ENCODE measurements around the gene DCDC2.
"Not testable (repeated sequence)": the region's sequence is repeated elsewhere in the genome, so short reads cannot be mapped to it uniquely, and the experiment has no call there.

The DCDC2 gene

DNA sequence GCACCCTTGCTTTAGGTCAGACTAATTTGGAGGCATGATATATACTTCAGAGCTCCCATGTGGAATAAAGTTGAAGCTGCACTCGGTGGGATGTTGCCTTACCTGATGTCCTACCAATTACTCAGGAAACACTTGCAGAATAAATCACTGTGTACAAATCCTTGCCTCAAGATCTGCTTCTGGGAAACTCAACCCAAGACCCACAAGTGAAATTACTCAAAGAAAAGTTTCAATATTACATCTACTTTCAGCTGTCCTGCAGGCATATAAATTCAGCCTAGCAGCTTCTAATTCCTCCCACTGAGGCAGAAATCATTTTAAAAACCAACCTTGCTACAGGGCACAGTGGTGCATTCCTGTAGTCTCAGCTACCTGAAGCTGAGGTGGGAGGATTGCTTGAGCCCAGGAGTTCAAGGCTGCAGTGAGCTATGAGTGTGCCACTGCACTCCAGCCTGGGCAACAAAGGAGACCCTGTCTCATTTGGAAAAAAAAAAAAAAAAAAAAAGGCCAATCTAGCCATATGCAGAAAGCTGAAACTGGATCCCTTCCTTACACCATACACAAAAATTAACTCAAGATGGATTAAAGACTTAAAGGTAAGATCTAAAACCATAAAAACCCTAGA, 20.7 kb upstream of the DCDC2 start:
- FAIRE-seq, result no peak

DNA sequence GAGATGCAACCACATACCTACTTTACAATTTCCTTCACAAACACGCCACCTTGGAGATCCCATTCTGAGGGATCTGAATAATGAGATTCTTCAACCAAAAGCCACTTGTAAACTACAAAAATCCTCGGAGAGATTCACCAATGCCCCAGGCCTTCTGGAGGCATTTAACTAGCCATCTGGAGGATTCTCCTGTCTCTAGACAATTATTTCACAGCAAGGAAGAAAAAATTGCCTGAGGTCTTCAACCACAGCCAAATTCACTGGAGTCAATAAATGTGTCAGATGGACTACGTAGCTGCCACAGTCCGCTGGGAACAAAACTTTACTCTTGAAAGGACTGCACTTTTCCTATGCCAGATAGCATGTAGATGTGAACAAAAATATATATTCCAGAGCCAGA, 19.0 kb upstream of the DCDC2 start:
- FAIRE-seq, result no peak

DNA sequence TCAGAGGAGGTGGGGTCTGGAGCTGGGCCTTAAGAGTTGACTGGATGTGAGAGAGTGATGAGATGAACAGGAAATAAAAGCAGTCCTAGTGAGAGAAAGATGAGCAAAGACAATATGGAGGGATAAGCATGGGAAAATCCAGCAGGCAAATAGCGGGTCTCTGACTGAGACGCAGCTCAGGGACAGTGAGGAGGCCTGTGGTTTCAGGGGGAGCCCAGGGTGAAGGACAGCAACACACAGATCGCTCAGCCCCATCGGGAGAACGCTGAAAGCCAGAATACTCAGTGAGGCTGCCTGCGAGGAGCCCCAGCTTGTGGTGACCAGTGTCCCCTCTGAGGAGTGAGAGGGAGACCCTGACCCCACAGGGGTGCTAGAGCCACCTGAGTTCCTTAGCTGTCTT, 16.8 kb upstream of the DCDC2 start:
- no peak for FAIRE-seq

DNA sequence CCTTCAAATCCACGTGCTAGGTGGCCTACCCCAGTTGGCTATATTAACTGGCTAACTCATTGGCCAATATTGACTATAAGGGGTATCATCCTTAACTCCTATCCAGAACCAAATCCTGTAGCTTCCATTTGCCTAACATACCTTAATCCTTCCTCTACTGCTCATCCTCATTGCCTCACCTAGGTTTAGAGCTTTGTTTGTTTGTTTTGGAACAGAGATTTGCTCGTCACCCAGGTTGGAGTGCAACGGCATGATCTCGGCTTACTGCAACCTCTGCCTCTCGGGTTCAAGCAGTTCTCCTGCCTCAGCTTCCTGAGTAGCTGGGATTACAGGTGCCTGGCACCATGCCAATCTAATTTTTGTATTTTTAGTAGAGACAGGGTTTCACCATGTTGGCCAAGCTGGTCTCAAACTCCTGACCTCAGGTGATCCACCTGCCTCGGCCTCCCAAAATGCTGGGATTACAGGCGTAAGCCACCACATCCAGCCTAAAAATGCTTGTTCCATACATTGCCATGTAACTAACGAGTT, 7.3 kb upstream of the DCDC2 start:
- not testable (repeated sequence) for FAIRE-seq

DNA sequence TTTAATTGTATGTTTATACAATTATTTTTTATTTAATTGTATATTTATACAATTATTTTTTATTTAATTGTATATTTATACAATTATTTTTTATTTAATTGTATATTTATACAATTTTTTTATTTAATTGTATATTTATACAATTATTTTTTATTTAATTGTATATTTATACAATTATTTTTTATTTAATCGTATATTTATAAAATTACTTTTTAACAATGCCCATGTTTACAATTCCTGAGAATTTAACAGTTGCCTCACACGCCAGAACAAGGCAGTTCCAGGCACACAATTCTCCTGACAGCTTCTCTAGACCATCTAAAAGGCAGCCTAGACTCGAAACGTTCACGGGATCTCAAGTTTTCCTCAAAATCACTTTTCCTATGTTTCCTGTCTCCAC, 4.5 kb upstream of the DCDC2 start:
- peak; percentile 100 for FAIRE-seq

DNA sequence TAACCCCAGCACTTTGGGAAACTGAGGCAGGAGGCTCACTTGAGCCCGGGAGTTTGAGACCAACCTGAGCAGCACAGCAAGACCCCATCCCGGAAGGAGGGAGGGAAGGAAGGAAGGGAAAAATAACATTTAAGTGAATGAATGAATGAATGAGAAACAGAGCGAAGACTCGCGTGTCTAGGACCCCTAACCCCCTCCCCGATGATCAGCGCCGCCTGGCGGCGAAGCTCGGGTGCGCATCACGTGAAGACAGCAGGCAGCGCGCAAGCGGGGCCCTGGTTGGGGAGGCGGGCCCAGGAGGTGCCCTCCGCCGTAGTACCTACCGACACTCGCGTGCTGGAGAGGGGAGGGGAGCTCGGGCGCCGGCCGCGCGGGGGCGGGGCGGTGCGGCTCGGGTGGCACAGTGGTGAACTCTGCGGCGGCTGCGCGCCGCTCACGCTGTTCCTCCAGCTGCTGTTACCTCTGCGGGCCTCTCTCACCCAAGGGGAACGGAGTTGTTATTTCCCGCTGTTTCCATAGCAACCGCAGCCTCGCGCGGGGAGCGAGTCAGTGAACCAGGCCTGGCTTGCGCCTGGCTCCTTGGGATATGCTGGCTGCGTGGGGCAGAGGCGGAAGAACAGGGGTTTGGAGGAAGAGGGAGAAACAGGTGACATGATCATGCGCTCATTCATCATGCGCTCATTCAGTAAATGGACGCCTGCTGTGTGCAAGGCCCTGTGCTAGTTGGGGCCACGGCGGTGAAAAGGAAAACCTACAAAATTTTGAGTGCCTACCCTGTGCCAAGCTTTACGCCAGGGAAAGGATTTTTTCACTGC, 2.0 kb upstream of the DCDC2 start:
- FAIRE-seq, result no peak

DNA sequence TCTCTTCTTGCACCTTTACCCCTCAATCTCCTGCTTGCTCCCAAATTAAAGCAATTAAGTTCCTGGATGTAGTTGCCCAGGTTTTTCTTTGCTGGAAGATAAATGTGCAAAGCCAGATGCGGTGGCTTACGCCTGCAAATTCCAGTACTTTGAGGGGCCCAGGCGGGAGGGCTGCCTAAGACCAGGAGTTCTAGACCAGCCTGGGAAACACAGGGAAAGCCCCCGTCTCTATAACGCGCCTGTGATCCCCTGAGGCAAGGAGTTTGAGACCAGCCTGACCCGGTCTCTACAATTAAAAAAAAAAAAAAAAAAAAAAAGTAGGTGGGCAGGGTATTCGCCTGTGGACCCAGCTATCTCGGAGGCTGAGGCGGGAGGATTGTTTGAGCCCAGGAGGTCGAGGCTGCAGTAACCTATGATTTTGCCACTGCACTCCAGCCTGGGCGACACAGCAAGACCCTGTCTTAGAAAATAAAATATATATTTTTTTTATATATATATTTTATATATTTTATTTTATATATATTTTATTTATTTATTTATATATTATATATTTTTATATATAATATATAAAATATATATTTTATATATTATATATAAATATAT, 461 bp upstream of the DCDC2 start:
- FAIRE-seq, result no peak

DNA sequence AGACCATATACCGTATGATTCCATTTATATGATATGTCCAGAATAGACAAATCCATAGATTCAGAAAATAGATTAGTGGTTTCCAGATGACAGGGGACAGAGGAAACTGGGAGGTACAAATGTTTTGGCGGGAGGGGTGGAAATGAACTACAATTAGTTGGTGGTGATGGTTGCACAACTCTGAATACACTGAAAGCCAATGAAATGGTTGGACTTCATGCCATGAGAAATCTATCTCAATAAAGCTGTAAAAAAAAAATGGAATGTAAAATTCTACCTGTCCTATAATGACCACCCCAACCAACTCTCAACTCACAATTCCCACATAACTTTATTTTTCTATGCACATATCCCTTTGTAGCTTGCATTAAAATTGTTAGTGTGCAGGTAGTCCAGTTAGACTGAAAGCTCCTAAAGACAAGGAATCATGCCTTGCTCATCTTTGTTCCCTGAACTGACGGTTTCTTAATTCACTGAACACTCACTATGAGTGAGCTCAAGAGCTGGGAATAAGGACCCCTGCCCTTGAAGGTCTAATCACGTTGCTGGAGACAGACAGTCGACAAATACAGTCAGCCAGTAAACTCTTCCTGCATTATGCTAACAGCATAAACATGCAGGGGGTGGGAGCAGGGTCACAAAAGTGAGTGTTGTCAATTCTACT, 1.4 kb downstream of the DCDC2 start:
- FAIRE-seq, result no peak

DNA sequence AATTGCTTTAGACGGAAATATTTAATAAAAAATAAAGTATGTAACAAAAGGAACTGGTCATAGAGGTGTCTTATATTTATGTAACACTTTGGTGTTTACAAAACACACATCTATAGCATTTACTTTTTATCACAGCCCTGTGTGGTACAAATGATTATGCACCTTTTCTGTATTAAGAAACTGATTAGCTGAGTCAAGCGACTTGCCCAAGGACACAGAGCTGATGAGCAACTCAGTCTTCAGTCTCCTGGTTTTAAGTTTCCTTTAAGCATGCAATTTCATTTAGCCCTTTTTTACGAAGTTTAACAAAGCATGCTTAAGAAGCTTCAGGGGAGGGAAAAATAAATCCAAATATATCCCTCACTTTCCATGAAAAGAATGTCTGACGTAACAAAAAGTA, 2.5 kb downstream of the DCDC2 start:
- FAIRE-seq, result no peak

DNA sequence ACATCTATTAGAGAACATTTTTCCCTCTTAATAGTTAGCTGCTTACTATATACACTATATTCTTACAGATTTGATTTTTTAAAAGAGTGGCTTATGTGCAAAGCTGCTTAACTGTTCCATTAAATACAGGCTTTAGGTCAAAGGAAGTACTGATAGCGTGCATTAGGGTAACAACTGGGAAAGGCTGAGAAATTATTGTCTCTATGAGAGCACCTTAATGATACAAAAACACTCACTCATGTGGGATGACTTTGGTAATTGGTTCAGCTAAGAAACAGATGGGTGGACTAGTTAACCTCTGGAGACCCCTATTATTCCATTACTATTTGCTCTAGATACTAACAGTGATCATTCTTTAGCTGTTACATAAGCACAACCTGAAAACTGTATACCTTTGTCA, 4.0 kb downstream of the DCDC2 start:
- no peak for FAIRE-seq

DNA sequence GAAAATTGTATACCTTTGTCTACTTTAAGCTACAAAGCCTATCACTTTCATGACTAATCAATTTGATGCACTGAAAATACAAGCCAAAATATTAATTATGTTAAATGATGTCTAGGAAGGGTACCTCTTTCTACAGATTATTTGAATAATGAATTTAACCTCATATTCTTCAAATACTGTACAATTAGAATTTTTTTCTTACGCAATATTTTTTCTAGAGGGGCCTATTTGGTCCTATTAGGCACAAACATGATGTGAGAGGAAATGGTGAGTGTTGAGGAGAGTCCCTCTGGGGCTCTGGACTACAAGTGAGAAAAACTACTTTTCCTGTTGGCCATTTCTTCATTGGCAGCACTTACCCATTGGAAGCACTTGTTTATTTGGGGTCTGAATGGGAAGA, 5.4 kb downstream of the DCDC2 start:
- FAIRE-seq, result no peak

DNA sequence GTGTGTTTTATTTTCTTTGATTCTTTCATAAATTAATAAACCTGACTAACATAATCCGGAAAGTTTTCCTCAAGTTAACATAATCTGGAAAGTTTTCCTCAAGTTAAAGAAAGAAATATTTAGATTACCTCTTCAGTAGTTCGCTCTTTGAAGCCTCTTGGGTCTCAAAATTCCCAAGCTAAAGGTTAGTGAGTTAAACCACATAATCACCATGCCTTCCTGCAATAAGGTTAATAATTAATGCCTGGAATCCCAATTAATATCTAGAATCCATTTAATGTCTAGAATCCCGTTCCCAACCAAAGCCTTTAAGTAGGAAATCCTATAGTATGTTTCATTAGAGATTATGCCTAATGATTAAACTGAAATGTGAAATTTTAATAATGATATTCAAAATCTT, 12.9 kb downstream of the DCDC2 start:
- no peak for FAIRE-seq

DNA sequence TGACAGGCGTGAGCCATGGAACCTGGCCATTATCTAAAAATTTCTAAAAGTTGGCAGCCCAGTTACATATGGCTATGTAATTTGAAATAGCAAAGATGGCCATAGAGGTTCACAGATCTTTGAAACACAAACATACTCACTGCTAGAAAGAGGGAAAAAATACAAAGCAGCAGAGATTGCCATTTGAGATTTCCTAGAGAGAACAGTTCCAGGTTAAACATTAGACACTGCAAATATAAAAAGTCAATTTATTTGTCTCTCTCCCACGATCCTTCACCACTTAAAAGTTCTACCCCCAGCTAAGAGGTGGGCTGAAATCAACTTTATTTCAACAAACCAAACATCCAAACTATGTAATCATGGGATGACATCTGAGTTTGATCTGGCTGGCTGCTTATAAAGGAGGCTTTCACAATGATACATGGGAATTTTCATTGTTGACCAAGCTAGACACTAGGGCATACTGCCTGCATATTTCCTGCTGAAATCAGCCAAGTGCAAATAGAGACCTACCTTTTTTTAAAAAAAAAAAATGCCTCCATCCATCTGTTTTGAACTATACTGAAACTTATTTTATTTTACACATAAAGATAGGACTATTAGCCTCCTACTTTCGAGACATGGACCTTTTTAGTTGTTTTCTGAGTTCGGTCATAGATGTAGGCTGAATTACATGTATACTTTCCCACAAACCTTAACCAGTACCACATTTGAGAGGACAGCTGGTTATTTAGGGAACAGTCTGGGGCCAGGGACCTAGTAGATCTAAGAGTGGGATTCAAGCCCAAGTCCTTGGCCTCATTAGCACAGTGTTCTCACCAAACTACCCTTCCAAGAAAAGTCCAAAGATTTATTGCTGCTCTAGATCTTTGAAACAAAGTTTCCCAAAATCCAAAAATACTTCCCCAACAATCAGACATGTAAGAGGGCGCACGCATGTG, 16.6 kb downstream of the DCDC2 start:
- no peak for FAIRE-seq

DNA sequence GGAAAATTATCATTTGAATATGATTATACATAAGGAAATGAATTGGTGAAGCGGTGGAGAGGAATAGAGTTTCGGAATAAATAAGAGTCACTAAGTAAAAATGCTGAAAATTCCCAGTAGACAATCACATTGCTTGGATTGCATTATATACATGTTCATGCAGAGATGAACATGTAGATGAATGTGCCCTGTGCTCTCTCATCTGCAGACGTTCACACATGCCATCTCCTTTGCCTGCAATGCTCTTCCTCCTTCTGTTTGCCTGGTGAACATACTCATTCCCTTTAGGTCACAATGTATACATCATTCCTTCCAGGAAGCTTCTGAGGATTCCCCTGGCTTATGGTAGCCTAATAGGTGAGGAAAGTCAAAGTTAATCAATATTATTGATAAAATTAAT, 17.9 kb downstream of the DCDC2 start:
- no peak for FAIRE-seq

DNA sequence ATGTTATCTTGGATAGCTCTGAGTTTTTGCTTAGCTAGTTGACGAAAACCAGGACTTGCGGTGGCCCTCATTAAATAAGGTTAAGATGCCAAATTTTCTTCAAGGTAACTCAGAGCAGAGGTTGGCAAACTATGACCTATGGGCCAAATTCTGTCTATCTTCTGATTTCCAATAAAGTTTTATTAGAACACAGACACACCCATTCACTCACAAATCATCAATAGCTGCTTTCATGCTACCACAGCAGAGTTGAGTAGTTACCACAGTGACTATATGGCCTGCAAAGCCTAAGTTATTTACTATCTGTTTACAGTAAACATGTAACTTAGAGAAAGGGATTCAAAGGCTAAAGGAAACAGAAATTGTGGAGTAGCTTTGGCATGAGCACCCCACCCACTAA, 23.6 kb downstream of the DCDC2 start:
- FAIRE-seq, result no peak

DNA sequence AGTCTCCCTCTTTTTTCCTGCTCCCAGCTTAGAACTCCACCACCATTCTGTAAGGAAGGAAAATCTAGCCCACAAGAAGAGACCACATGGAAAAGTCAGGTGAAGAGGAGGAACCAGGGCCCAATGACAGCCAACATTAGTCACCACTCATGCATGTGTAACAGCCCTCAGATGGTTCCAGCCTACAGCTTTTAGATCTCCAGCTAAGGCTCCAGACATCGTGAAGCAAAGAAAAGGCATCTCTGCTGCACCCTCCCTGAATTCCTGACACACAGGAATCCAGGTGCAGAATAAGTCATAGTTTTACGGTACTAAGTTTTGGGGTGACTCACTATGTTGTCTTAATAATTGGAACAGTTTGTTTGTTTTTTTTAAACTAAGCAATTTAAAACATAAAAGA, 25.5 kb downstream of the DCDC2 start:
- no peak for FAIRE-seq

DNA sequence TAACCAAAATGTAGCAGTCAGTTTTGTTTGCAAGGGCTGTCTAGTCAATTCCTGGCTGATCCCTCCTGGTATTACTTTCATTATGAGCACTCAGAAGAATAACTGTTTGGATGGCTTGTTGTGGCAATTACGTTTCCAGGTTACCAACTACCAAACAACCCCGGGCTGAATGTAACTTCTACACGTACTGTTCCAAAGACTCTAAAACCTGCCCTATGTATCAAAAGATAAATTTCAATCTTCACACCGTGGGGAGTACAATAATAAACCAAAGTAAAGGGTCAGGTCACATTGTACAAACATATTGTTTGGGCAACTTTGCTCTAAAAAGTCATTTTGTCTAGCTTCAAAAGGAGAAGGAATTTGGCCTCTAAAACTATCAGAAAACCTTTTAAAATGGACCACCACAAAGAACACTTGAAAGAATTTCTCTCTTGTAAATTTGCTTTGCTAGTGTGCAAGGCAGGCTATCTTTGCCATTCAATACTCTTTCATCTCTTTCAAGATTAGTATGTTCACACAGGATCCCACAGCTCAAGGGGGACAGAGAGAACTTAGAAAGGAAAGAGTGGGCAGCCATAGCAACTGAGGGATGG, 27.6 kb downstream of the DCDC2 start:
- no peak for FAIRE-seq

DNA sequence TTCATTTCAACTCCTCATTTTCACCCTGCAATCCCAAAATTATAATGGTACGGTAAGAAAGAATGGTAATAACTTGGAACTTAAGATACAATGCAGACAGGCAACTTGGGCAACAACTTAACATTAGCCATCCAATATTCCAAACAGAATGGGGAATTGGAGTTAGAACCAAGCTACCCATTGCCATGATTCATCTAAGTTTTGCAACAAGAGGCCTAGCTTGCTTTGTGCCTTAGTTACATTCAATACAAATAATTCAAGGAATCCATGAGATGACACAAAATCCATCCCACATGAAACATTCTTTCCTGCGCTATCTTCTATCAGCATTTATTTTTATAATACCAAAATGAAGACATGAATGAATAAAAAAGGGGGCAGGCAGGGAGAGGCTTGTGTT, 28.4 kb downstream of the DCDC2 start:
- no peak for FAIRE-seq

DNA sequence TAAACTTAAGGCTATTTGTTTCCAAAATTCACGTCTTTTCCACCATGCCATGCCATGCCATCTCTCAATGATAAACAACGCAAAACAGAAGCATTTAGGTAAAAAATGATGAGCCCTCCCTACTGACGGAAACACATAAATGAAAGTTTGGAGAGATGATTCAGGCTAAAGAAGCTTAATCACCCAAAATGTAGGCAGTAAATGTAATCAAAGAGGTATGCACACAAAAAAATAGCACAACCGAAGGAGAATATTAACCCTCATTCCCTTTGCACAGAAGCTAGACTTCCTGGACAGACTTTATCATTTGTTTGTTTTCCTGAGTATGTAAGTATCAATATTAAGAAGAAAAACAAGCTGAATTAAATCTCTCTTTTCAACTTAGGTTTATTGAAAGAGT, 28.8 kb downstream of the DCDC2 start:
- no peak for FAIRE-seq

DNA sequence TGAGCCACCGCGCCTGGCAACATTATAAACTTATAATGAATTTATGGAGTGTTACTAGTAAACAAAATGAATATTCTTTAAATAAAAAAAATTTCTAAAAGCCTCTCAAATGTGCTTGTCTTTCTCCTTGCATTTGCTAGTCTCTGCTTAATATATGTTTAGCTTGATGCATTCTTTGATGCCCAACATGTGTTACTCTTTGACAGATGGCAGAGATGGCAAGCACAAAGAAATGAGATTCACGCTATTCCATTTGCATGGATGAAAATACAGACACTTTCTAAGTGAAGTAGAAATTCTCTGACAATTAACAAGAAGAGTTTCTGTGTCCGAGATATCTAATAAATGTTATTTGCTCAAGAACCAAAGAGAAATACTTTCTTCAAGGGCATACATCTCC, 30.1 kb downstream of the DCDC2 start:
- FAIRE-seq, result no peak

DNA sequence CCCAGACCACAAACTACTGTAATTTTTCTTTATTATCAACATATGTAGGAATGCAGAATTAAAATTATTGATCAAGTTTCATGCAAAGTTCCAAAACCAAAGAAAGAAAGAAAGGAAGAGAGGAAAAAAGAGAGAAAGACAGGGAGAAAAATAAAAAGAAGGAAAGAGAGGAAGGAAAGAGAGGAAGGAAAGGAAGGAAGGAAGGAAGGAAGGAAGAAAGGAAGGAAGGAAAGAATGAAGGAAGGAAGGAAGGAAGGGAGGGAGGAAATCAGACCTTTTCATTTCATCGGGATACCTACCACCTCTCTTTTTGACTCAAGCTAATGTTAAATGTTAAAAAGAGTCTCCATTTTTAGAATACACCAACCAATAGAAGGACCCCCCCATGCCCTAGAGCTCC, 31.9 kb downstream of the DCDC2 start:
- no peak for FAIRE-seq

DNA sequence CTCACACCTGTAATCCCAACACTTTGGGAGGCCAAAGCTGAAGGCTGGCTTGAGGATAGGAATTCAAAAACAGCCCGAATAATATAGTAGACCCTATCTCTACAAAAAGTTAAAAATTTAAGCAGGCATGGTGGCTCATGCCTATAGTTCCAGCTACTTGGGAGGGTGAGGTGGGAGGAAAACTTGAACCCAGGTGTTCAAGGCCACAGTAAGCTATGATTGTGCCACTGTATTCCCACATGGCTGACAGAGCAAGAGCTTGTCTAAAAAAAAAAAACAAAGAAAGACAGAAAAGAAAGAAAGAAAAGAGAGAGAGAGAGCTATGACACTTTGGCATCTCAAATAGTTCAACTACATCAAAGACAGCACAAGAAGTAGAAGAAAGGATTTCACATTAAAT, 33.2 kb downstream of the DCDC2 start:
- FAIRE-seq, result no peak
